SH-SY5Y (cell line): ENCODE results near the gene SUPT7L.

Experiments used
- GATA2 ChIP-seq: IDR thresholded peaks from 2 replicates; pipeline ENCODE4 v1.6.1; 2011; ENCODE audit warnings: mild to moderate bottlenecking, low read depth, low read length
- GATA3 ChIP-seq: IDR thresholded peaks from 2 replicates; pipeline ENCODE4 v1.6.1; 2011; ENCODE audit warnings: low read depth, mild to moderate bottlenecking, low read length, moderate library complexity

GRCh38 chr2:27647289-27647688, 16.1 kb downstream of the SUPT7L start:
- no peak for TF ChIP-seq GATA3
- no peak for TF ChIP-seq GATA2
